ENCODE data around the gene RGS5.

GRCh38 chr1:163093579-163093978, 109.1 kb downstream of the RGS5 start:
- TF ChIP-seq CTCF (IDR thresholded peaks at IDR 0.05) (no peak), ZFX (IDR thresholded peaks at IDR 0.05; ENCODE audit: borderline replicate concordance) (no peak)

Measured in 22Rv1 (cell line).